Frontal cortex (tissue), 4 donors: ENCODE data around the gene WDPCP. TPM values are rescaled to one million over a fixed set of nuclear protein-coding genes. Genes with fewer than 3 reads are reported as not detected.
"Not testable (repeated sequence)": the region's sequence is repeated elsewhere in the genome, so short reads cannot be mapped to it uniquely, and the experiment has no call there.

Source experiments
- DNase-seq, 2 donors: peaks; one replicate each; pipeline ENCODE4 v3.0.0; 2012; ENCODE audit warnings: low spot score in 2 of 2
- FAIRE-seq: peaks from 2 replicates; lab custom pipeline; 2012; peaks lifted over from hg19 to GRCh38; lab: Jason Lieb, UNC
- total RNA-seq: library from RNA; depleted of rRNA; stranded (reverse); fragments of >200 nt; gene quantifications from one replicate; pipeline ENCODE4 v1.2.3, GENCODE V29; 2014
- donor health status: control.
- donor health status: control.
- donor health status: control.

WDPCP gene
- total RNA-seq, 1 donor from 2014 or later: 43.2 TPM

DNA sequence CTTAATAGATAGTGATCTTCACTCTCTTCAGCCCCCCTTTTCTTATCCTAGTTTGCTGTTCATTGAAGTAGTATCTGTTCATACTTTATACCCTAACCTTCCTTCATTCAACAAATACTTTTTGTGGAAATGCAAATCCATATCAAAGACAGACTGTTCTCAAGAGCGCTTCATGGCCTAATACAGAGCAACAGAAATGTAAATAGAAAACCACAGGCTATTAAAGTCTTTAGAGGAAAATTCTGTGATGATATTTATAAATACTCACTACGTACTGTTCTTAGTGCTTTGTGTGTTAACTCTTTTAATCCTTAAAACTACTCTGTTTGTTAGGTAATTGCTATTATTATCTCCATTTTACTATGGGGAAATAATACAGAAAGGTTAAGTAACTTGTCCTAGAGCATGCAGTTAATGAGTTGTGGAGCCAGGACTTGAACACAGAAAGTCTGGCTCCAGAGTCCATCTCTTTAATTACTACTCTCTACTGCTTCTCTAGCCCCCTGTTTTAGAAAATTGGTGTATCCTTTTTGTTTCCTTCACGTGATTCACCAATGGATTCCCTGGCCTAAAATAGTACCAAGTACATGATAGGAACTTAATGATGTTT is 3.4 kb upstream of the WDPCP start:
- DNase-seq (no peak), FAIRE-seq (no peak)

- DNase-seq (no peak), FAIRE-seq (no peak)
Observed at GRCh38 chr2:63590626-63591408, 2.5 kb upstream of the WDPCP start.

- FAIRE-seq (no peak), DNase-seq (peak in 1 of 2 donors; percentile 7)
Observed at GRCh38 chr2:63589148-63589958, 1.1 kb upstream of the WDPCP start.

GRCh38 chr2:63587814-63588384 is 378 bp downstream of the WDPCP start:
- no peak for FAIRE-seq
- no peak for DNase-seq

GRCh38 chr2:63582873-63583272 is 5.4 kb downstream of the WDPCP start:
- no peak for FAIRE-seq

GRCh38 chr2:63581298-63581961 is 6.8 kb downstream of the WDPCP start:
- FAIRE-seq (no peak), DNase-seq (no peak)

More at GRCh38 chr2:63582873-63583272, 5.4 kb downstream of the WDPCP start:
- DNase-seq: no peak

DNA sequence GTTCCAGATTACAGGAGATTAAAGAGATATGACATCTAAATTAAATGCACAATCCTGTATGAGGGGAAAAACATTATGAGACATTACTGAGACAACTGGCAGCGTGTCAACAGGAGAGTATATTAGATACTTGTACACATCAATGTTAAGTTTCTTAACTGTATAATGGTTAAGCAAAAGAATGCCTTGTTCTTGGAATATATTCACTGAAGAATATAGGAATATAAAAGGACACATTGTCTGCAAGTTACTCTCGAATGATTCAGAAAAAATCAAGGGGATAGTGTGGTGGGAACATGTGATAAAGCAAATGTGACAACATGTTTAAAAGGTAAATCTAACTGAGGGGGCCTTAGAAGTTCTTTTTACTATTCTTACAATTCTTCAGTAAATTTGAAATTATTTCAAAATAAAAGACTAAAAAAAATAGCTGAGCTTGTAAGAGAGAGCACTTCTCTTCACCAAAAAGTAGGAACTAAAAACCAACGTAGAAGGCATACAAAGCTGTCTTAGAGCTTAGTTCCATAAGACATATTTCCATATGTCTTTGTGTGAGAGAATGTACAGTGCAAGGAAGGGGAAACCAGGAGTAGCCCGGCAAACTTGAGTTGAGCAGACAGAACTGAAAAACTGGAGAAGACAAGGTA is 7.5 kb downstream of the WDPCP start:
- FAIRE-seq (no peak), DNase-seq (no peak)

- FAIRE-seq (no peak), DNase-seq (no peak)
Observed at GRCh38 chr2:63578767-63579166, 9.5 kb downstream of the WDPCP start.

DNA sequence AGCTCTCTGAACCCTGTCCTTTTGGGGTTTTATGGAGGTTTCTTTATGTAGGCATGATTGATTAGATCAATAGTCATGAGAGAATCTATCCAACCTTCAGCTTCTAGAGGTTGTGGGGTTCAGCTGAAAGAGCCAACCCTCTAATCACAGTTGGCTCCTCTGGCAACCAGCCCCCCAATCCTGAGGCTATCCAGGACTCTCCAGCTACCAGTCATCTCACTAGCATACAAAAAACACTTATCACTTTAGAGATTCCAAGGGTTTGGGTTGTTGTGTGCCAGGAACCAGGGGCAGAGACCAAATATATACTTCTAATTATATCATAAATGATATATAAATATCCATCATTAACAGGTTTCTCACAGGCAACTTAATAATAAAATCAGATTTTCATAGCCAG is 11.7 kb downstream of the WDPCP start:
- FAIRE-seq (no peak), DNase-seq (no peak)

GRCh38 chr2:63573726-63574345 is 14.4 kb downstream of the WDPCP start:
- DNase-seq, FAIRE-seq: not testable (repeated sequence)

- DNase-seq, FAIRE-seq: not testable (repeated sequence)
Observed at GRCh38 chr2:63573026-63573425, 15.3 kb downstream of the WDPCP start.

DNA sequence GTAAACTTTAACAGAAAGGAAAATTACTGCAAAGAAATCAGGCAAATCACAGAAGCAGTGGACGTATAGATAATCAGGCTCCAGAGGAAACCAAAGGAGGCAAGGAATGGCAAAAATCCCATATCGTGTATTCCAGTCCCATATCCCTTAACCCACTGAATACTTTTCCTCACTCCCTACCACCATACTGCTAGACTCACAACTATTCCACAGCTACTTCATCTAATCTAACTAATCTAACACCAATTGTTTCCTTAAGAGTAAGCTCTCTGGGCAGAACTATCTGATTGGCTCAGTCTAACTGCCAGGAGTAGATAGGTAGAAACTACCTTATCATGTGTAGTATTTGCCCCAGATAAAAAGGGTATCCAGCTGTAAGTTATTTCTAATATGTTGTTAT is 16.3 kb downstream of the WDPCP start:
- FAIRE-seq (no peak), DNase-seq (no peak)

DNA sequence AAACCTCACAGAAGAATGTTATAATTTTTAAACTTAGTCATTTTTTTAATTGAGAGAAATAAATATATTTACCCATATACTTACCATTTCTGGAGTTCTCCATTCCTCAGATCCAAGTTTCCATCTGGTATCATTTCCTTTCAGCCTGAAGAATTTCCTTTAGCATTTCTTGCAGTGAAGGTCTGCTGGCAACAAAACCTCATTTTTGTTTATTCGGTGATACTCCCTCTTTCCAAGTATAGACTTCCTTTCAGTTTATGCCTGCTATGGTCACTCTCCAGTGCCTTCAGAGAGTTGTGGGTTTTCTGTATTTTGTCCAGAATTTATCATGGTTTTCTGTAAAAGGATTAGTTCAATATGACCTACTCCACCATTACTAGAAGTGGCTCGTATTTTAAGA is 17.0 kb downstream of the WDPCP start:
- DNase-seq: no peak
- FAIRE-seq: no peak

DNA sequence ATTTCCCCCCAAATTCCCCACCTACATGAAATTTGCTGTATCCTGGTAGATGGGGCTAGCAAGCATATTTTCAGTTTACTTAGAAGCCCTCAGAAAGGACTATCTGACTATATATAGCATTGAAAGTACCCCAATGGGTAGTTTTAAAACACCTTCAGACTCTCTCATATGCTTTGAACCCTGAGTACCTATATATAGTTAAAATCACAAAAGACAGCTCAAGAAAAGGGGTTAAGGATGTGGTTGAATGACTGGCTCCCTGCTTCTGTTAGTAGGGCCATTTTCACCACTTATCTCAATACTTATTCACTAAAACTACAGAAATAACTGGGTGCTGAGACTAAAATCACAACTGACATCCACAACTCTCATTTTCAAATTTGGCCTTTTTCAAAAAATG is 18.5 kb downstream of the WDPCP start:
- DNase-seq (no peak), FAIRE-seq (no peak)

- DNase-seq (no peak), FAIRE-seq (no peak)
Observed at GRCh38 chr2:63562751-63563150, 25.5 kb downstream of the WDPCP start.

DNA sequence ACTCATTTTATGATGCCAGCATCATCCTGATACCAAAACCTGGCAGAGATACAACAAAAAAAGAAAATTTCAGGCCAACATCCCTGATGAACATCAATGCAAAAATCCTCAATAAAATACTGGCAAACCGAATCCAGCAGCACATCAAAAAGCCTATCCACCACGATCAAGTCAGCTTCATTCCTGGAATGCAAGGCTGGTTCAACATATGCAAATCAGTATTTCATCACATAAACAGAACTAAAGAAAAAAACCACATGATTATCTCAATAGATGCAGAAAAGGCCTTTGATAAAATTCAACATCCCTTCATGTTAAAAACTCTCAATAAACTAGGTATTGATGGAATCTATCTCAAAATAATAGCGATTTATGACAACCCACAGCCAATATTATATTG is 29.4 kb downstream of the WDPCP start:
- DNase-seq, FAIRE-seq: not testable (repeated sequence)

GRCh38 chr2:63557819-63558218 is 30.5 kb downstream of the WDPCP start:
- not testable (repeated sequence) for FAIRE-seq

GRCh38 chr2:63555931-63556330 is 32.3 kb downstream of the WDPCP start:
- no peak for FAIRE-seq

More at GRCh38 chr2:63557819-63558218, 30.5 kb downstream of the WDPCP start:
- DNase-seq: not testable (repeated sequence)

DNA sequence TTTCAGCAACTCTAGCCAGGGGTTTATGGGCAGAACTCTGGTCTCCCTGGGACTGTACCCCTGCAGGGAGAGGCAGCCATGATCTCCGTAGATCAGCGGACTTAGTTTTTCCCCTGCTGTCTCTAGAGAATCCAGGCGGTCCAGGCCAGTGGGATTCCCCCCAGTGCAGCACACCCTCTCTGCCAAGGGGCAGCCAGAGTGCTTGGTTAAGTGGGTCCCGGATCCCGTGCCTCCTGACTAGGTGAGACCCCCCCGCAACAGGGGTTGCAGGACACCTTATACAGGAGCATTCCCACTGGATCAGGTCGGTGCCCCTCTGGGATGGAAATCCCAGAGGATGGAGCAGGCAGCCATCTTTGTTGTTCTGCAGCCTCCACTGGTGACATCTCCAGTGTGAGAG is 33.0 kb downstream of the WDPCP start:
- FAIRE-seq: no peak
- no peak for DNase-seq

More at GRCh38 chr2:63555931-63556330, 32.3 kb downstream of the WDPCP start:
- DNase-seq: no peak
